Measurements from ENCODE around the gene ADAMTS14.

DNA sequence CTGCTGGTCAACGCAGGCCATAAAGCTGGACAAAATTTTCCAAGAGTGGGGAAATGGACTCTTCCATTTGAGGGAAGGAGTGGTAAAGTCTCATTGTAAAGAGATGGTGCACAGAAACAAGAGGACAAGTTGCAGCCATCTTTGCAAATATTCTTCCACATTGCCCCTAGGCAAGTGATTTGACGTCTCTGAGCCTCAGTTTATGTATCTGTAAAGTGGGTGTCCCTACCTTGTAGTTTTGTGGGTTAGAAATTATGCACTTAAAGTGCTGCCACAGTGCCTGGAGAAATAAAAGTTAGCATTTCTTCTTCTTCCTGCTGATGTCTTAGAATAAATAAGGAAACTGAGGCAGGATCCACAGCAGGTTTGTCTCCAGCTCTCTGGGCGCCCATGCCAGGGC is 12.1 kb downstream of the ADAMTS14 start:
- TF ChIP-seq, protein P1, sequence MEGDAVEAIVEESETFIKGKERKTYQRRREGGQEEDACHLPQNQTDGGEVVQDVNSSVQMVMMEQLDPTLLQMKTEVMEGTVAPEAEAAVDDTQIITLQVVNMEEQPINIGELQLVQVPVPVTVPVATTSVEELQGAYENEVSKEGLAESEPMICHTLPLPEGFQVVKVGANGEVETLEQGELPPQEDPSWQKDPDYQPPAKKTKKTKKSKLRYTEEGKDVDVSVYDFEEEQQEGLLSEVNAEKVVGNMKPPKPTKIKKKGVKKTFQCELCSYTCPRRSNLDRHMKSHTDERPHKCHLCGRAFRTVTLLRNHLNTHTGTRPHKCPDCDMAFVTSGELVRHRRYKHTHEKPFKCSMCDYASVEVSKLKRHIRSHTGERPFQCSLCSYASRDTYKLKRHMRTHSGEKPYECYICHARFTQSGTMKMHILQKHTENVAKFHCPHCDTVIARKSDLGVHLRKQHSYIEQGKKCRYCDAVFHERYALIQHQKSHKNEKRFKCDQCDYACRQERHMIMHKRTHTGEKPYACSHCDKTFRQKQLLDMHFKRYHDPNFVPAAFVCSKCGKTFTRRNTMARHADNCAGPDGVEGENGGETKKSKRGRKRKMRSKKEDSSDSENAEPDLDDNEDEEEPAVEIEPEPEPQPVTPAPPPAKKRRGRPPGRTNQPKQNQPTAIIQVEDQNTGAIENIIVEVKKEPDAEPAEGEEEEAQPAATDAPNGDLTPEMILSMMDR (IDR thresholded peaks at IDR 0.05): no peak
- TF ChIP-seq POLR2AphosphoS5 (IDR thresholded peaks at IDR 0.05): no peak
- TF ChIP-seq EP300 (IDR thresholded peaks at IDR 0.05): no peak
- TF ChIP-seq POLR2A (IDR thresholded peaks at IDR 0.05): no peak
